ENCODE data around the gene SUMO4.
A peak's percentile ranks its signal among the peaks of the same experiment; 100 is the strongest.

SUMO4 gene

DNA sequence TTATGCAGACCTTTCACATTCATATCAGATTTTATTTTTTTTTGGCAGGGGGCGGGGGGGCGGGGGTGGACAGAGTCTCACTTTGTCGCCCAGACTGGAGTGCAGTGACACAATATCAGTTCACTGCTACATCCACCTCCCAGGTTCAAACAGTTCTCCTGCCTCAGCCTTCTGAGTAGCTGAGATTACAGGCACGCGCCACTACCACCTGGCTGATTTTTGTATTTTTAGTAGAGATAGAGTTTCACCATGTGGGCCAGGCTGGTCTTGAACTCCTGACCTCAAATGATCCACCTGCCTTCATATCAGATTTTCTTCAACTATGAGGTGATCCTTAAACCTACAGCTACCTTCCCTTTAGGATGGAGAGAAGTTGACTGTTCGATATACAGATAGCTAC, 8.0 kb upstream of the SUMO4 start:
- Mint-ChIP-seq H3K9me3 (peaks cover 14% of the 10 kb centered on the region), H3K27ac (no peak overlapping the region), H3K4me1 (peaks cover 10% of the 10 kb centered on the region), H3K4me3 (no peak overlapping the region), H3K36me3 (ENCODE audit: low read depth) (peaks cover 83% of the 10 kb centered on the region), H3K27me3 (ENCODE audit: low read depth, poor library complexity) (no peaks in the 10 kb centered on the region)
- TF ChIP-seq, protein P1, sequence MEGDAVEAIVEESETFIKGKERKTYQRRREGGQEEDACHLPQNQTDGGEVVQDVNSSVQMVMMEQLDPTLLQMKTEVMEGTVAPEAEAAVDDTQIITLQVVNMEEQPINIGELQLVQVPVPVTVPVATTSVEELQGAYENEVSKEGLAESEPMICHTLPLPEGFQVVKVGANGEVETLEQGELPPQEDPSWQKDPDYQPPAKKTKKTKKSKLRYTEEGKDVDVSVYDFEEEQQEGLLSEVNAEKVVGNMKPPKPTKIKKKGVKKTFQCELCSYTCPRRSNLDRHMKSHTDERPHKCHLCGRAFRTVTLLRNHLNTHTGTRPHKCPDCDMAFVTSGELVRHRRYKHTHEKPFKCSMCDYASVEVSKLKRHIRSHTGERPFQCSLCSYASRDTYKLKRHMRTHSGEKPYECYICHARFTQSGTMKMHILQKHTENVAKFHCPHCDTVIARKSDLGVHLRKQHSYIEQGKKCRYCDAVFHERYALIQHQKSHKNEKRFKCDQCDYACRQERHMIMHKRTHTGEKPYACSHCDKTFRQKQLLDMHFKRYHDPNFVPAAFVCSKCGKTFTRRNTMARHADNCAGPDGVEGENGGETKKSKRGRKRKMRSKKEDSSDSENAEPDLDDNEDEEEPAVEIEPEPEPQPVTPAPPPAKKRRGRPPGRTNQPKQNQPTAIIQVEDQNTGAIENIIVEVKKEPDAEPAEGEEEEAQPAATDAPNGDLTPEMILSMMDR (IDR thresholded peaks at IDR 0.05), result no peak
- DNase-seq, result no peak

DNA sequence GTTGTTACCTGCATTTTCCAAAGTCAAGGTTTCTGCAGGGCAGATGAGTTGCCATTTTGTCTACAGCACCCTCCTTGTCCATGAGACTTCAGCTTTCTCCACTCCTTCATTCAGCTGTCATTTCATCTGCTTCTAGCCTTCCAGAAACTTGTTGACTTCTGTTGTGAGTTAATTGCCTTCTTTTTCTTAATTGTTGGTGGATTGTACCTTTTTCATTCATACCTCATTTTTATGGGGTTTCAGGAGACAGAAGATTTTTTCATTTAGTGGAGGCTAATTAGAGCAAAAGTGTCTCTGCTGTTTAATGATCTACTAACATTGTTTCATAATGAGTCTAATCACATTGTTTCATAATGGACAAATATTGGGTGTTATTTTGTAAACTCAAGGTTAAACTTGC, 7.5 kb upstream of the SUMO4 start:
- H3K4me1 Mint-ChIP-seq, result peaks cover 10% of the 10 kb centered on the region
- H3K4me3 Mint-ChIP-seq, result no peak overlapping the region
- TF ChIP-seq, protein P1 (IDR thresholded peaks at IDR 0.05), result no peak
- H3K36me3 Mint-ChIP-seq (ENCODE audit: low read depth), result peaks cover 83% of the 10 kb centered on the region
- H3K9me3 Mint-ChIP-seq, result peaks cover 14% of the 10 kb centered on the region
- DNase-seq, result no peak
- peak overlapping the region; percentile 41 for H3K27ac Mint-ChIP-seq
- no peaks in the 10 kb centered on the region for H3K27me3 Mint-ChIP-seq (ENCODE audit: low read depth, poor library complexity)

DNA sequence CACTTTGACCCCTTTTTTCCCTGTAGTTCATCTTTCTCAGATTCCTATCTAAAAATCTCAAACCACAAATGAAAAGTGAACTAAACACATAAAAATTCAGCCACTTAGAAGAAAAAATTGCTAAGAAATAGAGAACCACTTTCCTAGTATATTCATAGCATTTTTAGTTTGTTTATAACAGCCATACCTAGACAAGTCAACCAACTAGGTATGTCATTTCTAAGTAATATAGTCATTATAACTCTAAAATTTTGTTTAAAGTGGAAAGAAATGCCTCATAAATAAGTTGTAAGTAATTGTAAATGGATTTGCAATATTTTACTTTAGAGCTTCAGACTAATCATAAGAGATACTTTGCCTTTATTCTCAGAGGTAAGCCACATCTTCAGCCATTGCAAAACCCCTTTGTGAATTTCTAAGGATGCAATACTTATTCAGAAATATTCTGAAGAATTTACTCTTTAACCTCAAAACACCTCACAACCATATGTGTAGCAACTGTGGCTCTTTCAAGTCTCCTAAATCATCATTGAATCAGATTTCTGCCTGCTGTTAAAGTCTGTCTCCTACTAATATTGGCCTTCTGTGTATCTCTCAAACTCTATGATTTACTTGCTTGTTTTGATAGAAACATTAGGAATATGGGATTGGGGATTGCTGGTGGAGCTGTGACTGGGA, 6.9 kb upstream of the SUMO4 start:
- Mint-ChIP-seq H3K4me1 (peaks cover 10% of the 10 kb centered on the region), H3K4me3 (no peak overlapping the region), H3K36me3 (ENCODE audit: low read depth) (peaks cover 83% of the 10 kb centered on the region), H3K27ac (no peak overlapping the region), H3K9me3 (peaks cover 14% of the 10 kb centered on the region), H3K27me3 (ENCODE audit: low read depth, poor library complexity) (no peaks in the 10 kb centered on the region)
- TF ChIP-seq, protein P1 (IDR thresholded peaks at IDR 0.05), result no peak
- DNase-seq, result no peak

DNA sequence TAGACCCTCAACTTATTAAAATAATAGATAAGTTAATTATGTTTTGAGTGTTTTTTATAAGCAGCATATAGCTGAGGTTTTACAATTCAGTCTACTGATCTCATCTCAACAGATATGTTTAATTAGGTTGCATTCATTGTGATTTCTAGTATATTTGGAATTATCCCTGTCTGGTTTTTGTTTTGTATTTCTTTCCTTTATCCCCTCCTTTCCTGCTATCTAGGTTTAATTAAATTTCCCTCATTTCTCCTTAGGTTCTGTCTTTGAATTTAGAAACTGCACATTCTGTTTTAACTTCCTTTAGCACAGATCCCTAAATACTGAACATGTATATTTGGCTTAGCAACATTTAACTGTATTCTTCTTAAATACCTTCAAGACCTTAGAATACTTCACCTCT, 4.9 kb upstream of the SUMO4 start:
- H3K4me1 Mint-ChIP-seq, result peaks cover 10% of the 10 kb centered on the region

DNA sequence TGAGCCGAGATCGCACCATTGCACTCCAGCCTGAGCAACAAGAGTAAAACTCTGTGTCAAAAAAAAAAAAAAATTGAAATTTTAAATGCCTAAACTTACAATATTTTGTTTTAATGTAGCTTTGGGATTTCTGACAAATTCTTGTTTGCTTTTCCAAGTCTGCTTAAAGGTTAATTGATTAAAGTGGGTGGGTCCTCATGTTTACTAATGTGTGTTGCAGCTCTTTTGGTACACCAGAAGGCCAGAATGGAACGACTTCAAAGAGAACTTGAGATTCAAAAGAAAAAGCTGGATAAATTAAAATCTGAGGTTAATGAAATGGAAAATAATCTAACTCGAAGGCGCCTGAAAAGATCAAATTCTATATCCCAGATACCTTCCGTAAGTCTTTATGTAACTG, 2.7 kb upstream of the SUMO4 start:
- Mint-ChIP-seq H3K9me3 (peaks cover 14% of the 10 kb centered on the region), H3K4me3 (no peak overlapping the region), H3K36me3 (ENCODE audit: low read depth) (peaks cover 91% of the 10 kb centered on the region), H3K4me1 (peaks cover 3% of the 10 kb centered on the region), H3K27ac (no peak overlapping the region), H3K27me3 (ENCODE audit: low read depth, poor library complexity) (no peaks in the 10 kb centered on the region)
- DNase-seq, result no peak
- TF ChIP-seq, protein P1 (IDR thresholded peaks at IDR 0.05), result no peak

More for the DNA sequence above, 4.9 kb upstream of the SUMO4 start:
- Mint-ChIP-seq H3K27ac (peak overlapping the region; percentile 7), H3K9me3 (peaks cover 14% of the 10 kb centered on the region), H3K4me3 (no peak overlapping the region), H3K27me3 (ENCODE audit: low read depth, poor library complexity) (no peaks in the 10 kb centered on the region), H3K36me3 (ENCODE audit: low read depth) (peaks cover 87% of the 10 kb centered on the region)
- no peak for DNase-seq
- TF ChIP-seq, protein P1 (IDR thresholded peaks at IDR 0.05), result no peak

DNA sequence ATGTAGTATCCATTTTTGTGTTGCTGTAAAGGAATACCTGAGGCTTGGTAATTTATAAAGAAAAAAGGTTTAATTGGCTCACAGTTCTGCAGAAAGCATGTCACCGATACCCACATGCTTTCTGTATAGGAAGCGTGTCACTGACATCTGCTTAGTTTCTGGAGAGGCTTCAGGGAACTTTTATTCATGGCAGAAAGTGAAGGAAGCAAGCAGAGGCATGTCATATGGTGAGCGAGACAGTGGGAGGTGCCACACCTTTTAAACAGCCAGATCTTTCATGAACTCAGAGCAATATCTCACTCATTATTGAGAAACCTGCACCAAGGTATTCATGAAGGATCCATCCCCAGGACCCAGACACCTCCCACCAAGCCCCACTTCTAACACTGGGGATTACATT, 3.5 kb downstream of the SUMO4 start:
- Mint-ChIP-seq H3K4me3 (no peak overlapping the region), H3K36me3 (ENCODE audit: low read depth) (peaks cover 71% of the 10 kb centered on the region), H3K27me3 (ENCODE audit: low read depth, poor library complexity) (no peaks in the 10 kb centered on the region), H3K4me1 (no peaks in the 10 kb centered on the region), H3K9me3 (no peaks in the 10 kb centered on the region), H3K27ac (no peak overlapping the region)
- DNase-seq, result no peak
- TF ChIP-seq, protein P1 (IDR thresholded peaks at IDR 0.05), result no peak
